ENCODE results near the gene CALD1.

Gene CALD1

GRCh38 chr7:134900166-134900982, 120.9 kb downstream of the CALD1 start:
- DNase-seq: no peak

GRCh38 chr7:134901389-134902020, 122.1 kb downstream of the CALD1 start:
- no peak for DNase-seq

GRCh38 chr7:134902058-134902457, 122.6 kb downstream of the CALD1 start:
- no peak for DNase-seq

- no peak for DNase-seq
These were observed 123.8 kb downstream of the CALD1 start for GRCh38 chr7:134903073-134903790.

- no peak for DNase-seq
These were observed 125.9 kb downstream of the CALD1 start for GRCh38 chr7:134905375-134905774.

GRCh38 chr7:134907000-134907399, 127.6 kb downstream of the CALD1 start:
- DNase-seq: no peak

GRCh38 chr7:134907639-134908038, 128.2 kb downstream of the CALD1 start:
- no peak for DNase-seq

GRCh38 chr7:134908289-134908688, 128.9 kb downstream of the CALD1 start:
- no peak for DNase-seq

GRCh38 chr7:134910214-134910890, 130.9 kb downstream of the CALD1 start:
- DNase-seq: no peak

- no peak for DNase-seq
These were observed 131.5 kb downstream of the CALD1 start for GRCh38 chr7:134910968-134911367.

- no peak for DNase-seq
These were observed 136.9 kb downstream of the CALD1 start for GRCh38 chr7:134916171-134916883.

- DNase-seq: no peak
These were observed 139.8 kb downstream of the CALD1 start for GRCh38 chr7:134919240-134919641.

- DNase-seq: no peak
These were observed 140.8 kb downstream of the CALD1 start for GRCh38 chr7:134920026-134920753.

- DNase-seq: no peak
These were observed 143.6 kb downstream of the CALD1 start for GRCh38 chr7:134922720-134923704.

GRCh38 chr7:134925766-134926165, 146.3 kb downstream of the CALD1 start:
- no peak for DNase-seq

GRCh38 chr7:134926396-134926795, 147.0 kb downstream of the CALD1 start:
- no peak for DNase-seq

GRCh38 chr7:134927076-134927475, 147.6 kb downstream of the CALD1 start:
- no peak for DNase-seq

- DNase-seq: no peak
These were observed 148.3 kb downstream of the CALD1 start for GRCh38 chr7:134927723-134928122.

- no peak for DNase-seq
These were observed 149.1 kb downstream of the CALD1 start for GRCh38 chr7:134928554-134928953.

GRCh38 chr7:134931487-134931886, 152.1 kb downstream of the CALD1 start:
- DNase-seq: no peak
